H1 (cell line): ENCODE data around the gene SCN11A. TPM values are rescaled to one million over a fixed set of nuclear protein-coding genes. Genes with fewer than 3 reads are reported as not detected.
A peak's percentile ranks its signal among the peaks of the same experiment; 100 is the strongest.

ENCODE experiments used
- CTCF ChIA-PET: fragments of 300-600 bp; sonication (Branson Sonifier 250); formaldehyde crosslinking; loops from one replicate; lab custom pipeline; 2021; ENCODE audit not compliant: partially characterized antibody; lab: Charles Lee
- POLR2A ChIA-PET: fragments of 300-600 bp; sonication (Branson Sonifier 250); formaldehyde crosslinking; loops from one replicate; lab custom pipeline; 2021; ENCODE audit warnings: inconsistent platforms; ENCODE audit not compliant: partially characterized antibody; lab: Charles Lee
- DNase-seq, 2 experiments: peaks; one replicate each; pipeline versions ENCODE4 v3.0.0 to v3.0.0-alpha.2; 2010 to 2022; ENCODE audit warnings: low spot score in 2 of 2, low read depth in 1 of 2, mixed read lengths in 1 of 2
- FAIRE-seq: peaks from 2 replicates; lab custom pipeline; 2011; peaks lifted over from hg19 to GRCh38; lab: Jason Lieb, UNC
- H2AFZ ChIP-seq: 2 replicates; pipeline ENCODE4 v1.8.1; 2012; ENCODE audit warnings: low read length, inconsistent platforms
- H2AK5ac ChIP-seq: 2 replicates; pipeline ENCODE4 v1.6.1; 2013; ENCODE audit warnings: low read depth, low read length
- H2BK120ac ChIP-seq: replicated peaks from 2 replicates; pipeline ENCODE3; 2013; ENCODE audit warnings: low read depth, low read length, inconsistent platforms
- H2BK12ac ChIP-seq: 2 replicates; pipeline ENCODE4 v1.6.1; 2013; ENCODE audit warnings: low read depth, low read length
- H2BK15ac ChIP-seq: 2 replicates; pipeline ENCODE4 v1.6.1; 2013; ENCODE audit warnings: low read length
- H2BK20ac ChIP-seq: 2 replicates; pipeline ENCODE4 v1.6.1; 2013; ENCODE audit warnings: low read length
- H2BK5ac ChIP-seq: 2 replicates; pipeline ENCODE4 v1.6.1; 2013; ENCODE audit warnings: low read depth, low read length
- H3K14ac ChIP-seq: 2 replicates; pipeline ENCODE4 v1.6.1; 2013; ENCODE audit warnings: inconsistent platforms; ENCODE audit not compliant: insufficient read length
- H3K18ac ChIP-seq: 2 replicates; pipeline ENCODE4 v1.6.1; 2013; ENCODE audit warnings: low read length; ENCODE audit errors: extremely low read depth
- H3K23ac ChIP-seq: 2 replicates; pipeline ENCODE4 v1.6.1; 2013; ENCODE audit warnings: inconsistent platforms; ENCODE audit not compliant: insufficient read length
- H3K23me2 ChIP-seq: 2 replicates; pipeline ENCODE4 v1.6.1; 2013; ENCODE audit warnings: low read depth, low read length
- H3K27ac ChIP-seq: 2 replicates; pipeline ENCODE4 v1.6.1; 2011; ENCODE audit warnings: low read depth, low read length, inconsistent platforms
- H3K27me3 ChIP-seq, 4 experiments: replicated peaks in 1 of 4; 1 replicate in 1 of 4; 2 replicates in 3 of 4; pipeline versions ENCODE4 v1.6.1 to v1.8.1; 2011 to 2013; ENCODE audit warnings: low read length in 3 of 4, mild to moderate bottlenecking in 3 of 4, inconsistent platforms in 2 of 4, mixed read lengths in 2 of 4, moderate library complexity in 1 of 4; ENCODE audit not compliant: control insufficient read depth in 3 of 4, insufficient read depth in 3 of 4; ENCODE audit errors: extremely low read depth in 1 of 4
- H3K36me3 ChIP-seq, 4 experiments: 2 replicates each; pipeline versions ENCODE4 v1.6.1 to v1.8.1; 2011 to 2013; ENCODE audit warnings: mild to moderate bottlenecking in 4 of 4, low read length in 3 of 4, moderate library complexity in 2 of 4, control low read depth in 1 of 4, inconsistent platforms in 1 of 4; ENCODE audit not compliant: insufficient read depth in 4 of 4, control insufficient read depth in 2 of 4
- H3K4ac ChIP-seq: replicated peaks from 2 replicates; pipeline ENCODE3; 2013; ENCODE audit warnings: low read length, low read depth, mixed read lengths, inconsistent platforms; ENCODE audit not compliant: insufficient read length
- H3K4me1 ChIP-seq, 4 experiments: replicated peaks in 1 of 4; 1 replicate in 1 of 4; 2 replicates in 3 of 4; pipeline versions ENCODE4 v1.6.1 to v1.8.1; 2011 to 2013; ENCODE audit warnings: low read length in 3 of 4, inconsistent platforms in 2 of 4, mixed read lengths in 1 of 4; ENCODE audit not compliant: insufficient read depth in 4 of 4, control insufficient read depth in 3 of 4
- H3K4me2 ChIP-seq, 2 experiments: 2 replicates each; pipeline versions ENCODE4 v1.6.1 to v1.8.1; 2011 to 2013; ENCODE audit warnings: low read depth in 2 of 2, low read length in 2 of 2, control low read depth in 1 of 2, inconsistent platforms in 1 of 2, mild to moderate bottlenecking in 1 of 2; ENCODE audit not compliant: insufficient read depth in 1 of 2
- H3K4me3 ChIP-seq, 4 experiments: fragments of 200-600, 300-600 bp in 1 of 4; sonication (generic), shearing (Covaris generic), sonication (Bioruptor Twin) in 1 of 4; 2 replicates each; pipeline versions ENCODE4 v1.5.1 to v1.8.1; 2011 to 2016; ENCODE audit warnings: low read length in 4 of 4, low read depth in 3 of 4, control low read depth in 2 of 4, inconsistent platforms in 2 of 4, mild to moderate bottlenecking in 2 of 4, mixed read lengths in 1 of 4, moderate library complexity in 1 of 4; ENCODE audit not compliant: insufficient read depth in 2 of 4; ENCODE audit errors: extremely low read depth in 1 of 4
- H3K56ac ChIP-seq: replicated peaks from 2 replicates; pipeline ENCODE3; 2013; ENCODE audit warnings: low read depth, mild to moderate bottlenecking, mixed read lengths, low read length, inconsistent platforms; ENCODE audit not compliant: insufficient read length
- H3K79me1 ChIP-seq: 2 replicates; pipeline ENCODE4 v1.6.1; 2013; ENCODE audit warnings: low read depth, low read length, control low read depth
- H3K79me2 ChIP-seq, 2 experiments: 2 replicates each; pipeline versions ENCODE4 v1.6.1 to v1.8.1; 2012 to 2013; ENCODE audit warnings: low read length in 2 of 2, mild to moderate bottlenecking in 2 of 2, inconsistent platforms in 1 of 2; ENCODE audit not compliant: insufficient read depth in 2 of 2, control insufficient read depth in 1 of 2
- H3K9ac ChIP-seq, 4 experiments: replicated peaks in 1 of 4; 1 replicate in 1 of 4; 2 replicates in 3 of 4; pipeline versions ENCODE4 v1.6.1 to v1.8.1; 2011 to 2013; ENCODE audit warnings: low read depth in 3 of 4, low read length in 3 of 4, control low read depth in 2 of 4, mild to moderate bottlenecking in 2 of 4, moderate library complexity in 2 of 4, inconsistent platforms in 1 of 4; ENCODE audit errors: extremely low read depth in 1 of 4
- H3K9me3 ChIP-seq, 2 experiments: 2 replicates each; pipeline versions ENCODE4 v1.6.1 to v1.8.1; 2012 to 2013; ENCODE audit warnings: mild to moderate bottlenecking in 2 of 2, moderate library complexity in 2 of 2, control low read depth in 1 of 2, inconsistent platforms in 1 of 2, low read depth in 1 of 2, low read length in 1 of 2, mixed read lengths in 1 of 2; ENCODE audit not compliant: insufficient read depth in 2 of 2
- H4K20me1 ChIP-seq, 2 experiments: replicated peaks in 1 of 2; 2 replicates each; pipeline versions ENCODE3 to v1.8.1; 2011 to 2013; ENCODE audit warnings: inconsistent platforms in 2 of 2, low read length in 2 of 2, mild to moderate bottlenecking in 1 of 2; ENCODE audit not compliant: insufficient read depth in 2 of 2, control insufficient read depth in 1 of 2
- H4K5ac ChIP-seq: 2 replicates; pipeline ENCODE4 v1.6.1; 2013; ENCODE audit warnings: low read length, low read depth, mixed read lengths, inconsistent platforms; ENCODE audit not compliant: insufficient read length
- H4K8ac ChIP-seq: 2 replicates; pipeline ENCODE4 v1.8.0; 2013; ENCODE audit warnings: mild to moderate bottlenecking, moderate library complexity, low read length, inconsistent platforms; ENCODE audit not compliant: insufficient read depth; ENCODE audit errors: extremely low read depth
- H4K91ac ChIP-seq: replicated peaks from 2 replicates; pipeline ENCODE3; 2013; ENCODE audit warnings: low read length, mixed read lengths, inconsistent platforms; ENCODE audit not compliant: insufficient read length
- ASH2L ChIP-seq: fragments of 200-600, 300-600 bp; sonication (generic); IDR thresholded peaks from one replicate; pipeline ENCODE4 v1.7.1; 2017; ENCODE audit warnings: low read length
- GABPA ChIP-seq: IDR thresholded peaks from 2 replicates; pipeline ENCODE4 v1.6.1; 2011; ENCODE audit warnings: mild to moderate bottlenecking, low read length, moderate library complexity, borderline replicate concordance; ENCODE audit not compliant: insufficient read depth
- KDM4A ChIP-seq: IDR thresholded peaks from one replicate; pipeline ENCODE4 v1.7.1; 2012; ENCODE audit warnings: low read depth, mild to moderate bottlenecking, moderate library complexity, low read length, inconsistent platforms; ENCODE audit not compliant: severe bottlenecking
- NANOG ChIP-seq: IDR thresholded peaks from 2 replicates; pipeline ENCODE4 v1.6.1; 2011; ENCODE audit warnings: low read length, low read depth, mild to moderate bottlenecking, inconsistent platforms; ENCODE audit not compliant: insufficient read depth, poor library complexity, severe bottlenecking
- POLR2A ChIP-seq, 2 experiments: IDR thresholded peaks; 1 replicate in 1 of 2; 2 replicates in 1 of 2; pipeline ENCODE4 v1.6.1; 2011; ENCODE audit warnings: low read depth in 2 of 2, low read length in 2 of 2, mild to moderate bottlenecking in 2 of 2; ENCODE audit errors: control extremely low read depth in 1 of 2
- RNF2 ChIP-seq: fragments of 200-900, 300-1000 bp; sonication (generic); IDR thresholded peaks from 2 replicates; pipeline ENCODE4 v1.7.1; 2016; ENCODE audit warnings: borderline replicate concordance, low read depth, mild to moderate bottlenecking, antibody characterized with exemption, low read length; ENCODE audit not compliant: poor library complexity, severe bottlenecking; ENCODE audit errors: missing control alignments
- WGBS, 2 experiments: shearing (Covaris generic) in 1 of 2; methylation state at CpG; one replicate each; pipeline versions ENCODE4 v1.1.6 to v1.1.7; 2013 to 2015; ENCODE audit warnings: low lambda C conversion rate in 2 of 2, mixed read lengths in 2 of 2, inconsistent platforms in 1 of 2, low coverage in 1 of 2, missing lambda C conversion rate in 1 of 2; ENCODE audit not compliant: insufficient replicate concordance in 2 of 2, insufficient coverage in 1 of 2, insufficient read length in 1 of 2; ENCODE audit errors: extremely low coverage in 1 of 2, missing lambda C conversion rate in 1 of 2; 5-methylcytosine and 5-hydroxymethylcytosine counted together
- polyA plus RNA-seq, 7 experiments: library from polyadenylated mRNA; depleted of rRNA in 3 of 7; stranded (reverse) in 5 of 7; unstranded in 2 of 7; fragments of >200 nt in 5 of 7; fragments of 200-250 nt in 2 of 7; gene quantifications; 1 replicate in 5 of 7; 2 replicates in 1 of 7; 4 replicates in 1 of 7; pipeline versions ENCODE4 v1.2.1 to v1.2.3, GENCODE V29; 2011 to 2013; ENCODE audit warnings: missing spikeins in 2 of 7, mixed read lengths in 2 of 7
- total RNA-seq: library from RNA; stranded (reverse); fragmentation: NEBNext Ultra II Directional; extraction: Animal tissue kit (Norgen Biotek cat#: 25700); gene quantifications from 2 replicates; pipeline ENCODE4 v1.2.1, GENCODE V29; 2021

Gene SCN11A
- total and polyA plus RNA-seq, 2 of the 8 experiments (the other 6 are each of a cell fraction or from before 2014, with no cell fraction given), result 0.11 to 0.21 TPM

- ChIA-PET CTCF (interaction anchor here (1.4 to 5.6 kb wide), 3 partner anchors 13 to 23 kb away, joined by 3 to 48 read pairs (median 18); no protein-coding TSS in a partner anchor), POLR2A (no interaction called here)
- no peak overlapping the region for H3K27ac ChIP-seq
- no peak overlapping the region for H3K4me2 ChIP-seq
- no peak overlapping the region for H2BK15ac ChIP-seq
- H2BK12ac ChIP-seq, result no peak overlapping the region; the same call in 1 of the 2 replicates
- no peak for TF ChIP-seq KDM4A
- TF ChIP-seq NANOG, result no peak
- TF ChIP-seq POLR2A (IDR thresholded peaks at IDR 0.05; ENCODE audit: control extremely low read depth in 1 of 2, low read depth in 2 of 2, low read length in 2 of 2), result no peak
- no peak for TF ChIP-seq GABPA
- TF ChIP-seq RNF2, result no peak
- no peak for TF ChIP-seq ASH2L
- H3K23ac ChIP-seq, result no peak overlapping the region
- H3K79me2 ChIP-seq, result no peaks in the 10 kb centered on the region
- peak overlapping the region; percentile 95; the same call in 1 of the 2 replicates for H2AFZ ChIP-seq
- H3K79me1 ChIP-seq, result no peaks in the 10 kb centered on the region
- 89% methylated on average over 4 of the region's 4 CpGs; no CpG with 5 or more reads in 1 of the 2 experiments for WGBS, 2 experiments
- H3K9me3 ChIP-seq, result no peaks in the 10 kb centered on the region
- no peaks in the 10 kb centered on the region for H4K20me1 ChIP-seq
- H3K18ac ChIP-seq, result no peak overlapping the region
- H3K27me3 ChIP-seq, result no peaks in the 10 kb centered on the region
- FAIRE-seq (no peak), DNase-seq (no peak)
- H4K5ac ChIP-seq, result no peak overlapping the region
- no peaks in the 10 kb centered on the region for H3K36me3 ChIP-seq
- H3K56ac ChIP-seq, result no peak overlapping the region
- no peak overlapping the region for H3K4ac ChIP-seq
- H3K4me1 ChIP-seq, result peaks cover 0 to 3% (median 1%) of the 10 kb centered on the region in 4 experiments; a peak in 1 of 7 replicates
- H2BK5ac ChIP-seq, result no peak overlapping the region
- H2AK5ac ChIP-seq, result no peak overlapping the region
- no peak overlapping the region for H3K14ac ChIP-seq
- H2BK120ac ChIP-seq, result no peak overlapping the region
- no peaks in the 10 kb centered on the region for H3K23me2 ChIP-seq
- H4K91ac ChIP-seq, result no peak overlapping the region
- H4K8ac ChIP-seq, result no peak overlapping the region
- no peak overlapping the region; a peak in 1 of 7 replicates for H3K9ac ChIP-seq
- H2BK20ac ChIP-seq, result no peak overlapping the region
- H3K4me3 ChIP-seq, result no peak overlapping the region
Observed at GRCh38 chr3:39013921-39014509, 37.7 kb downstream of the SCN11A start.
